NK-92 (cell line): ENCODE data around the gene LAYN.

Experiments
- DNase-seq: peaks from one replicate; lab custom pipeline; 2025; ENCODE audit not compliant: unreplicated experiment; lab: John Stamatoyannopoulos, UW

The LAYN gene

DNA sequence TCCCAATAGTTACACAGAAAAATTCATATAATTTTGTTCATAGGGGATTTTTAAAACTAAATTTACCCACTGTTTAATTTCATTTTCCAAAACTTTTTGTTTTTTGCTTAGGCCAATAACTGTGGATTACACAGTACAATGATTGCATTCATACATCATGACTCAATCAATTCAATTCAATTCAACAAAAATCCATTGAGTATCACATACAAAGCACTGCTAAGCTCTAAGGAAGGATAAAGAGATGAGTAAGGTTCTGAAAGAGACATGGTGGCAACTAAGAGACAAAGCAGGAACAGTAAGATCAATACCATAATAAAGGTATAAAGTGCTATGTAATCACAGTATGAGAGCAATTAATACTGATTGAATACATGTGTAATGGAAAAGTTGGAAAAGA is 9.4 kb upstream of the LAYN start:
- no peak for DNase-seq

GRCh38 chr11:111531687-111532364 is 8.7 kb upstream of the LAYN start:
- no peak for DNase-seq

DNA sequence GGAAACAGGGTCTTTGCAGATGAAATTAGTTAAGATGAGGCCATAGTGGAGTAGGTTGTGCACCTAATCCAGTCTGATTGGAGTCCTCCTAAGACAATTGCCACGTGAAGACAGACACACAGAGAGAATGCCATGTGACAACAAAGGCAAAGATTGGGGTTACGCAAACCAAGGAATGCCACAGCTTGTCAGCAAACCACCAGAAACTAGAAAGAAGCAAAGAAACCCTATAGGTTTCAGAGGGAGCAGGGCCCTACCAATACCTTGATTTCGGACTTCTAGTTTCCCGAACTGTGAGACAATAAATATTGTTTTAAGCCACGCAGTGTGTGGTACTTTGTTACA is 8.2 kb upstream of the LAYN start:
- DNase-seq = no peak

DNA sequence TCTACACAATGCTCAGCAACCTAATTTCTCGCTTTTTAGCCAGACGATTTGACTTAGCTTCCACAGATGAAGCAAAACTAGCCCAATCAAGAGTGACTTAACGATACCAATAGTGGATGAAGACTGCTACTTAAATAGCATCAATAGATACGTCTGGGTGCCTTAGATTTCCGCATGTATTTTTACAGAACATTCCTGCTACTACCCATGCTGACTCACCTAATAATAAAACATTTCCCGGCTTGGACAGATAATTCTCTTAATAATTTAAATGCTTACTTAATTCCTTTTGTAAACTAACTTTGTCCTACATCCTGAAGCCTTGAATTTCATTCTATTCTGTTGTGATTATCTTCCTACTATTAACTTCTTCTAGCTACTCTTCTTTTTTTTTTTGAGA is 5.2 kb upstream of the LAYN start:
- DNase-seq = no peak

- DNase-seq = no peak
These were observed 3.1 kb upstream of the LAYN start for GRCh38 chr11:111537336-111537860.

DNA sequence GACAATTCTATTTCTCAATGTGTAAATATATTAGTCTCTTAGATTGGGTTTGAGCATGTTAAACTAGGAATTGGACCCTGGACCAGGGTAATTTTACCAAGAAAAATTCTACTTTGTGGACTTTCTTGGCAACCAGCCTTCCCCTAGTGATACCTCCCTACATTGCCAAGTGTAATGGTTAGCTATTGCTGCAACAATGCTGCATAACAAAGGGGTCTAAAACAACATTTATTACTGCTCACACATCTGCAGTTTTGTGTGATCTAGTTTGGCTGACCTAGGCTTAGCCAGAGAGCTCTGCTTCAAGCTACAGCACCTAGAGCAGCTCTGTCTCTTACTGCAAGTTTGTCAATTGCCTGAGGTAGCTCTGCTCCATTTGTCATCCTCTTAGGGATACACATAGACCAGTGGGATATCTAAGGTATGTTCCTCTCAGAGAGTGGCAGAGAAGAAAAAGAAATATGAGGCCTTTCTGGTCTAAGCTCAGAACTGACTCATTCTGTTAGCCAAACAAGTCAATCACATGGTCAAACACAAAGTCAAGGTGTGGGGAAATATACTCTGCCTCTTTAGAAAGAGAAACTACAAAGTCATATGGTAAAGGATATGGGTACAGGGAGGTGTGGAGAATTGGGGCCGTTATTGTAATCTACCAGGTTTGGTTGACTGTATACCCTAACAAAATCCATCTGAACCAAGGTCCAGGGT is 2.0 kb upstream of the LAYN start:
- DNase-seq = no peak

GRCh38 chr11:111539426-111540113 is 950 bp upstream of the LAYN start:
- DNase-seq = no peak

- no peak for DNase-seq
These were observed 375 bp downstream of the LAYN start for GRCh38 chr11:111540937-111541253.

DNA sequence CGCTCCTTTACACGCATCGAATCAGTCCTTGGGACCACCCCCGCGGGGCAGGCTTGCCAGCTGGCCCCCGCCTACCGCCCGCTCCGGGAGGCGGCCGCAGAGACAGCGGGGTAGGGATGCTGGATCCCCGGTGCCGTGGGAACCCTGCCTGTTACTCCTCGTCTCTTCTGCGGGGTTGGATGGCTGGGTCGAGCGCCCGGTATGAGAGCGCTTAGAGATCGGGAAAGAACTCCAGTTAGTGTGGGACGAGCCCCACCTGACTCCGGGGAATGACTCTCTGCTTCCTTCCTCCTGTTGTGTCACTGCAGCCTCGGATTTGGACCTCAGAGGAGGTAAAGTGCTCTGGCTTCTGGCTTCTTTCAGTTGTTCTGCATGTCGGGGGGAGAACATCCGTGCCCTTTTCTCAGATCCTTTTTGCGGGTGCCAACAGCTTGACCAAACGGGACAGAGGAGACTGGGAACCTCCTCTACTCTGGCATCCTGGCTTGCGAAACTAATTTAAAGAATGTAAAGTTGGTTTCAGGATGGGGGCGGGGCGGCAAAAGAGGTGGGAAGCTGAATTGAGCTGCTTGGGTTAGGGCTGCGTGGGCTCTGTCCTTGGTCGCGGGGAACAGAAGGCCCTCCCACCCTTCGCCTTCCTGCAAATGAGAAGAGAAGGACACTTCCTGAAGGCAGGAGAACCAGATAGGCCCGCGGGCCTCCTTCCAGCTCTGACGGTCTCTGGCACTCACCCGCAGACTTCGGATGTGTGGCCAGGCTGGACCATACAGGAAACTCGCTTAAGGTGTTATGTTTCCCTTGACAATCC is 938 bp downstream of the LAYN start:
- DNase-seq = no peak

- DNase-seq = no peak
These were observed 2.2 kb downstream of the LAYN start for GRCh38 chr11:111542606-111543275.

DNA sequence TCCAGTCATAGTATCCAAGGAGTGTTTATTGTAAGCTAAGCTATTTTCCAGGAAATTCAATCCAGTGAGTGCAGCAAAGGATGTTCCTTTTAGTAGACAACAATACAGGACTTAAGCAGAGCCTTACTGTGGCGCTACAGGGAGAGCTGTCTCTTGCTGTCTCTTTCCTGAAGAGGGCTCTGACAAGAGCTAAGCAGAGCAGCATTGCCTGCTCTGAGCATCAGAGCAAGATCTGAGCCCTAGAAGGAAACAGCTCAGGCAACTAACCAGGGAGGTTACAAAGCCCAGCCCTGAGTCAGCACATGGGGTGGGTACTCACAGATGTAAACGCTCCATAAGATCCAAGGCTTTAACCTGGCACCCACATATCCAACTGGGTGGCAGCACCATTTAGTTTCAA is 8.0 kb downstream of the LAYN start:
- no peak for DNase-seq

- DNase-seq = no peak
These were observed 8.8 kb downstream of the LAYN start for GRCh38 chr11:111549196-111549868.

GRCh38 chr11:111549869-111550203 is 9.3 kb downstream of the LAYN start:
- no peak for DNase-seq

GRCh38 chr11:111550258-111550657 is 9.7 kb downstream of the LAYN start:
- no peak for DNase-seq

DNA sequence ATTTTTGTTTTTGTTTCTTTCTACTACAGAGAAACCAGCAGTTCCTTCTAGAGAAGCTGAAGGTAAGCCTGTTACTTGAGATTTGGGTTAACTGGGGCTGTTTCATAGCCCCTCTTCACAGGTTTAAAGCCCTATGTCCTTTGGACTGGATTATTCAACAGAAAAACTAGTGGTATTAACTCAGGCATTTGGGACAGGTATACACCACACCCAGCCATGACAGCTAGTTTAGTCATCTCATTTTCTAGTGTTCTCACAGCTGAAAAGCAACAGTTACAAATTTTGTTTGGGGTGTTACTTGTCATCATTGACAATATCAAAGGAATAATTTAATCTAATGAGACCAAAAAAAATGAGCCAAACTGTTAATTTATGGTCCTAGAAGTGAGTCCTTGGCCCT is 14.0 kb downstream of the LAYN start:
- DNase-seq = no peak

DNA sequence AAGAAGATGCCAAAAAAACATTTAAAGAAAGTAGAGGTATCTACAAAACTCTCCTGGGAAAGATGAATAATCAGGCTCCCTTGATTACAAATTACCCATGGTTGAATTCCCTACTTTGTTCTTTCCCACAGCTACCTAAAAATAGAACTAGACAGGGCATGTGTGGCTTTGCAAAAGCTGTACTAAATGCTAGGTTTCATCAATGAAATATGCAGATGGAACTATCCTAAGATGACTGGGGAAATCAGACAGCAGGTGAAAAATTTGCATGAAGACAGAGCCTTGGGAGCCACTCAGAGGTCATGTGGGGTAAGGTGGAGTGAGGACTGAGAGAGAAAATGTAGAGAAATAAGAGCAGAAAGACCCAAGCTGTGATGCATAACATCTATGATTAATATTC is 14.7 kb downstream of the LAYN start:
- no peak for DNase-seq

DNA sequence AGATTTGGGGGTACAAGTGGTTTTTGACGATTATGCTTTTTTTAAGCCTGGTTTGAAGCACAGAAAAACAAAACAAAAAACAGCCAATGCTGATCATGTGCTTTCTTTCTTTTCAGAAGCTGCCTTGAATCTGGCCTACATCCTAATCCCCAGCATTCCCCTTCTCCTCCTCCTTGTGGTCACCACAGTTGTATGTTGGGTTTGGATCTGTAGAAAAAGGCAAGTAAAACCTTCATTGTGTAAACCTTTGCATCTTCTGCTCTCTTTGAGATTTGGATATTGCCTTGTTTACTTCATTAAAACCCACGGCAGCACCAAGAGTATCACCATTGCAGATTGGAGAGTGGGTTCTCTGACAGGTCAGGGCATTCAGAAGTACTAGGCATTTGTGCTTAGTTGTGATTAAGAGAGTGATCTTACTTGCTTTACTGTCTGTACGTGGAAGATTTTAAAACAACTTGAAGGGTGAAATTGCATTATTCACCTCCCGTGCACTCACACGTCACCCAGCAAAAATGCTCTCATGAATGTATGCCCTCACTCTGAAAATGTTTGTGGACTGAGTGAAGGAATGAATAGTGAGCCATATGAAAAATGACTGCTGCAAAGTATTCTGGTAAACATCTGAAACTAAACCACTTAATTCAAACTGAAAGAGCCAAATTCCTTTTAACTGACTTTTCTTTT is 17.0 kb downstream of the LAYN start:
- DNase-seq = no peak

DNA sequence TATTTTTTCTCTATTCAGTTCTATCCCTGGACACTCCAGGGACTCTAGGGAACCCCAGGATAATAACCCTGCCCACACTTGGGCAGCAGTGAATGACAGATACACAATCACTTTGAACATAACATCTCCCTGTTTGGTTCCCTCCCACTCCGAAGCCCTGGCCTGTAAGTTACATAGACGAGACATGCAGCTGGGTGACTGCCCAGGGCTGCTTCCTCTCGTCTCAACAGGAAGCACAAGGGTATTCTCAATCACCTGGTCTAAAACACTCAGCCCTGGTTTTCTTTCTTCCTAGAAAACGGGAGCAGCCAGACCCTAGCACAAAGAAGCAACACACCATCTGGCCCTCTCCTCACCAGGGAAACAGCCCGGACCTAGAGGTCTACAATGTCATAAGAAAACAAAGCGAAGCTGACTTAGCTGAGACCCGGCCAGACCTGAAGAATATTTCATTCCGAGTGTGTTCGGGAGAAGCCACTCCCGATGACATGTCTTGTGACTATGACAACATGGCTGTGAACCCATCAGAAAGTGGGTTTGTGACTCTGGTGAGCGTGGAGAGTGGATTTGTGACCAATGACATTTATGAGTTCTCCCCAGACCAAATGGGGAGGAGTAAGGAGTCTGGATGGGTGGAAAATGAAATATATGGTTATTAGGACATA is 19.4 kb downstream of the LAYN start:
- no peak for DNase-seq

DNA sequence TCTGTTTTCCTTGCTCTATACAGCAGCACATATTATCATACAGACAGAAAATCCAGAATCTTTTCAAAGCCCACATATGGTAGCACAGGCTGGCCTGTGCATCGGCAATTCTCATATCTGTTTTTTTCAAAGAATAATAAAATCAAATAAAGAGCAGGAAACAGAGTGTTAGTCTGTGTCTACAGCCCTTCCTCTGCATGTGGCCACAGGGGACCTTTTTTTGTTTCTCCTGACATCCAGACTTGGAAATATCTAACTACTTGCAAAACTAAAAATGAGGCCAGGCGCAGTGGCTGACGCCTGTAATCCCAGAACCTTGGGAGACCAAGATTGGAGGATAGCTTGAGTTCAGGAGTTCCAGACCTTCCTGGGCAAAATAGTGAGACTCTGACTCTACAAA is 20.3 kb downstream of the LAYN start:
- no peak for DNase-seq
